DMS53 (cell line): ENCODE measurements around the gene ZNF446.
"Not testable (repeated sequence)": the region's sequence is repeated elsewhere in the genome, so short reads cannot be mapped to it uniquely, and the experiment has no call there.

Source experiments
- DNase-seq: peaks from one replicate; lab custom pipeline; 2025; lab: John Stamatoyannopoulos, UW

The ZNF446 gene

DNA sequence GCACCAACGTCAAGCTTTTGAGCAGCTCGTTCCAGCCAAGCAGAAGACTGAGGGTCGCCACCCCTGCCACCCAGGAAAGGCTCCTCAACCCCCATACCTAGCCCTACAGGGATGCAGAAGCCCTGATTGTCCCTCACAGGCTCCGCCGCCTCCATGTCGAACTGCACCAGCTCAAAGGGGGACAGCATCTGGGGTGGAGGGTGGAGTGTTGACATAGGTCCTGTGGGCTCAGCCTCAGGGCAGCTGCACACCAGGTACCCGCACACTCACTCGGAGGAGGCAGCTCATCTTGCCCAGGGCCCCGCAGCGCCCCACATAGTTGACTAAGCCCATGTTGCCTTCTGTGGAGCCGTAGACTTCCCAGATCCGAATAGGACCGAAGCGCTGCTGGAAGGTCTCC is 24.1 kb downstream of the ZNF446 start:
- no peak for DNase-seq

GRCh38 chr19:58507602-58508223 is 31.6 kb downstream of the ZNF446 start:
- DNase-seq = not testable (repeated sequence)

GRCh38 chr19:58509731-58510083 is 33.6 kb downstream of the ZNF446 start:
- no peak for DNase-seq

- DNase-seq = no peak
Observed at GRCh38 chr19:58510084-58510862, 34.1 kb downstream of the ZNF446 start.

DNA sequence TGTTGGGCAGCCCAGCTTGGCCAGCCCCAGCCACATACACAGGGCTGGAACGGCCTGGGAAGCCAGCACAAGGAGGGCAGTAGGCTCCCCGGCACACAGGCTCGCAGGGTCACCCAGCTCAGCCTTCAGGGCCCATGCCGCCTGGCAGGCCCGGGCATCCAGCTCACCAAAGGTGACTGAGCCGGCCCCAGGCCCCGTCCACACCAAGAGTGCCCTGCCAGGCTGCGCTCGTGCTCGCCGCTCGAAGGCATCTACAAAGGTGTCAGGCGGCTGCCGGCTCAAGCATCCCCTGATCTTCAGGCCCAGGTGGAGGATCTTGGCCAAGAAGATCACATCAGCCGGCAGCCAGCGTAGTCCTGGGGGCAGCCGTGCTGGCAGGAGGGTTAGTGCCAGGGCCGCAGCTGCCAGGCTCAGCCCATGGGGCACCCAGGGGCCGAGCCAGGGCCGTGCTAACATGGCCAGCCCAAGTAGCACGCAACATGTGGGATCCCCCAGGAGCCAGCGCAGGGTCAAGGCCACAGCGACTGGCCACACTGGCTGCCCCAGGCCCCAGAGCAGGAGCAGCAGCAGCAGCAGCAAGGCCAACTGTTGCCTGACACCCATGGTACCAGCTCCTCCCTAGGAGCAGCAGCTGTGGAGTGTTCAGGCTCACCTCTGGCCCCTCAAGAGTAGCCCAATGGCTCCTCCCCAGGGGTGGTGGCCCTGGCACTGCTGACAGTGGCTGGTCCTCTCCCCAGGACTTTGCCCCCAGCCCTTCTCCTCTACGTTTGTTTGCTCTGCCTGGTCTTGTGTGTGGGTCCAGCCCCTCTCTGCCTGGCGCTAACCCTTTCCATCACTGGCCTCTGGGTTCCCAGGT is 35.4 kb downstream of the ZNF446 start, which contains the start of gene SLC27A5:
Gene SLC27A5, minus strand, starts transcription at position 640 of the 856 bp plus-strand sequence. Its CDS starts 37 bp downstream, at position 603.
- peak; percentile 42 for DNase-seq

GRCh38 chr19:58513213-58513693 is 37.1 kb downstream of the ZNF446 start:
- DNase-seq = peak; percentile 81

DNA sequence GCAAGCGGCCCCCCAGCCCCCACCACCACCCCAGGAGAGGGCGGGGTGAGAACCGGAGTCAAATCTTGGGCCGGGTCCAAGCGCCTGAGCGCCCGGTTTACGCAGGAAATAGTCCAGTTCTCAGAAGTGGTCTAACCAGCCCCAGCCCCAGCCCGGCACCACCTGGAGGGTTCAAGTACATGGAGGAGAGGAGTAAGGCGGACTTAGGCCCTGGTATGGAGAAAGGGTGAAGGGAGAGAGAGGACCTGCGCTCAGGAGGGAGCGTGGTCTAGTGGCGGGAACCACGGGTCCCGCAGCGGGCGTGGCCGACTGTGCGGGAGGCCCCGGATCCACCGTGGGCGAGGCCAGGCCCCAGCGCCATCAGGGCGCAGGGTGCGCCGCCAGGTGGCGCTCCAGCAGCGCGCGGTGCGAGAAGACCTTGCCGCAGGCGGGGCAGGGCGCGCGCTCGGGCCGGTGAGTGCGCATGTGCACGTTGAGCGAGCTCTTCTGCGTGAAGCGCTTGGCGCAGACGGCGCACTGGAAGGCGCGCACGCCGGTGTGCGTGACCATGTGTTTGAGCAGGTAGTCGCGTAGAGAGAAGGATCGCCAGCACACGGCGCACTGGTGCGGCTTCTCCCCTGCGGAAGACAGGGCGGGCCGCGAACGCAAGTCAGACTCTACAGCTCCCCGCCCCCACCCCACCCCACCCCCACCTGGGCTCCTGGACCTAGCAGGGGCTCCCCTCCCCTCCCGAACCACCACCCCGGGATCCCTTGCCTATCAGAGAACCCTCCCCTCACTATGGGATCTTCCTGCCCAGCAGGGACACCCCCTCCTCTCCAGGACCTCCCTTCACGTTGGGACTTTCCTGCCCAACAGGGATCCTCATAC is 37.8 kb downstream of the ZNF446 start:
- DNase-seq = peak; percentile 99

DNA sequence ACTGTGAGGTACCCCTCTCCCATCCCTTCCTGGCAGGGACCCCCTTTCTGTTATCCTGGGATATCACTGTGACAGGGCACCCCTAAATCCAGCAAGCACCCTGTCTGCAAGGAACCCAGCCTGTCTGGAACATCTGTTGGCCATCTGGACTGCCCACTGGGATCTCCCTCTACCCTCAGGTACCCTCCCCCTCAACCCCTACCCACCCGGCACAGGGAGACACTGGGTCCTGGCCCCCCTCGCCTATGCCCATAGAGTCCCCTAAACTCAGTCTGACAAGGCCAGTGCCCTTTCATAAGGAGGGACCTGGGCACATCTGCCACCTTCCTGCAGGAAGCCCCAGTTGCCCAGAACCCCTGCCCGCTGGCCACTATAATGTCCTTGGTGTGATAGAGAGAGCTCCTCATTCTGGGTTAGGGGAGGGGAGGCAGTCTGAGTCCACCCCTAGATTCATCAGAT is 38.4 kb downstream of the ZNF446 start:
- DNase-seq = no peak

DNA sequence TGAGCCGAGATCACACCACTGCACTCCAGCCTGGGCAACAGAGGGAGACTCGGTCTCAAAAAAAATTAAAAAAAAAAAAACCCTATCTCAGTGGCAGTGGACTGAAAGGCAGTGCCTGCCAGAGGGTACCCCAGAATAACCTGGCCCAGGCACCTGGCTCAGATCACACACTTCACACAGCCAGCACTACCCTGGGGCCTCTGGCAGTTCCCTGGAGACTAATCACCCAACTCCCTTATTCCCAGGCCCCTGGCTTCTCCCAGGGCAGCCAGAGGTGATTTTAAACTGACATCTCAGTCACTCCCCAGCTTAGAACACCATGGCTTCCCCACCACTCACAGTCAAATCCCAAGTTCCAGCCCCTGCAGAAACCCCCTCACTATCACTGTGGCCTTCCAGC is 39.1 kb downstream of the ZNF446 start:
- no peak for DNase-seq

DNA sequence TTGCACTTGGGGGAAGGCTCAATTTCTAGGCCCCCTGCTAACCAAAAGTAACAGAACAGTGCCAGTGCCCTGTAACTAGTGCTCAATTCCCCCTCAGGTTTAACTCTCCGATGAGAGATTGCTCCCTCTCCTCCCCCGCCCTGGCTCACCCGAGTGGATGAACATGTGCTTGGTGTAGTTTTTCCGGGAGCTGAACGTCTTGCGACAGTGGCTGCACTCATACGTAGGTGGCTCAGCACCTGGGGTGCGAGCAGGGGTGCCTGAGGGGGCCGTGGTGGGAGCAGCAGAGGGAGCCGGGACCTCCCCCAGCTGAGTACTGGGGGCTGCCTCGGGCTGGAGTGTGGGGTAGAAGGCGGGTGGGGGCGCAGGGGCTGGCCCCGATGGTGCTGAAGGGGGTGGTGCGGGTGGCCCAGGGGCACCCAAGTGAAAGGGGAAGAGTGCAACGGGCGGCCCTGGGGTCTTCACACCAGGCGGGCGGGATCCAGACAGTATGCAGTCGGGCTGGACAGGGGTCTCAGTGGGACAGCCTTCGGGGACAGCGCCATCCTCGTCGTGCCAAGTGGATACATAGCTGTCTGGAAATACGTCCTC is 40.2 kb downstream of the ZNF446 start:
- DNase-seq = no peak

DNA sequence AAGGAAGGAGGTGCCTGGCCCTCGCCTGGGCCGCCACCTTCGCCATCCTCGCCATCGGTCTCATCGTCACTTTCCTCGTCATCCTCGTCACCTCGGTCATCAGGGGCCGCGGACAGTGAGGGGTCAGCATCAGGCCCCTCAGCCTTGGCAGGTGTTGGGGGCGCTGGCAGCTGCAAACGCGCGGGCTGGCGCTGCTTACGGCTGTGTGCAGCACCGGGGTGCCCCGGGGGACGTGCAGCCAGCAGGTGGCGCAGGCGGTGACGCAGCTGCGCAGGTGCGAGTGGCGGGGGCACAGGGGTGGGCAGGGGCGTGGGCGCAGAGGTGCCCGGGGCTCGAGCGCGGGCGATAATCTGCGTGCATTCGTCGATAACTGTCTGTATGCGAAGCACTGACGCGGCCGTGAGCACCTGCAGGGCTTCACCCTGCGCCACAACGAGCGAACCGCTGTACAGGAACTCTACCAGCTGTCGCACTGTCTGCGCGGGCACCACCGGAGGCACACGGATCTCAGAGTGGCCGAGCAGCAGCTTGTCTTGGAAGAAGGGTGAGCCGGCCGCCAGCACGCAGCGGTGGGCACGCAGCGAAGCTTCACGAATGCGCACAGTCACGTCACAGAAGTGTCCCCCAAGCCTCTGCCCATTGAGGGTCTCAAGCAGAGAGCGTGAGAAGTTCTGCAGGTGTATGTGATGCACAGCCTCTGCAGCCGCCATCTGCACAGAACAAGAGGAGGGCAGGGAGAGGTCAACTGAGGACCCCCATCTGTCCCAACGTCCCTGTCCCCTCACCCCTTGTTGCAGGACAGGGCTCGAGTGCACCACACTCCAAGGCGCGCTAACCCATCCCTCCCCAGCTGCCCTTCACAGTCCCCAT is 41.0 kb downstream of the ZNF446 start:
- DNase-seq = no peak

GRCh38 chr19:58518256-58519086 is 42.3 kb downstream of the ZNF446 start:
- DNase-seq = peak; percentile 48

DNA sequence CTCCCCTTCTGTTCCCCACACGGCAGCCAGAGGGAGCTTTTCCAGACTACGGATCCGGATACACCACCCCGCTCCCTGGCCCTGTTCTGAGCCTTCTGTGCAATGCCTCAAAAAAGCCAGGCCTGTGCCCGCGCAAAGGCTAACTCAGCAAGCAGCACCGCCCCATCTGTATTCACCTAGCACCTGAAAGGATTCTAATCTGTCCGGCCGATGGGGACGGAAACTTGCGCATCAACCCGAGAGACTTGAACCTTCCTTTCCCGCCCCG is 42.9 kb downstream of the ZNF446 start:
- peak; percentile 87 for DNase-seq

GRCh38 chr19:58519355-58520256 is 43.5 kb downstream of the ZNF446 start, which contains the start of gene ZBTB45:
Gene ZBTB45, minus strand, starts transcription at chr19:58519810. Its CDS starts 2,137 bp downstream, at chr19:58517673.
- peak; percentile 98 for DNase-seq

GRCh38 chr19:58520257-58520599 is 44.1 kb downstream of the ZNF446 start:
- DNase-seq = no peak

- DNase-seq = no peak
Observed at GRCh38 chr19:58521651-58522050, 45.5 kb downstream of the ZNF446 start.

GRCh38 chr19:58522709-58523108 is 46.6 kb downstream of the ZNF446 start:
- no peak for DNase-seq

- DNase-seq = no peak
Observed at GRCh38 chr19:58529405-58529804, 53.3 kb downstream of the ZNF446 start.
